ENCODE measurements around the gene PRKAA1.

GRCh38 chr5:40790947-40791593, 7.1 kb downstream of the PRKAA1 start:
- TF ChIP-seq CTCF (conservative IDR thresholded peaks at IDR 0.05; ENCODE audit: low read depth, low read length) = no peak
- TF ChIP-seq EZH2phosphoT487 (IDR thresholded peaks at IDR 0.05; ENCODE audit: borderline replicate concordance, low read length) = no peak

All from PC-3 (cell line).